DOHH2 (cell line): Measurements from ENCODE around the gene CBFA2T2.

Experiments used
- EZH2phosphoT487 ChIP-seq: fragments of 200-600 bp; sonication (generic); IDR thresholded peaks from 2 replicates; pipeline ENCODE4 v1.6.1; 2017; ENCODE audit warnings: borderline replicate concordance, mild to moderate bottlenecking, antibody characterized with exemption, low read length, moderate library complexity, mixed read lengths
- TF ChIP-seq, protein P1 (sequence below): fragments of 200-600 bp; sonication (generic); IDR thresholded peaks from one replicate; pipeline ENCODE4 v1.5.1; 2014; ENCODE audit warnings: antibody characterized with exemption, mild to moderate bottlenecking, low read depth, low read length; ENCODE audit not compliant: poor library complexity, severe bottlenecking

DNA sequence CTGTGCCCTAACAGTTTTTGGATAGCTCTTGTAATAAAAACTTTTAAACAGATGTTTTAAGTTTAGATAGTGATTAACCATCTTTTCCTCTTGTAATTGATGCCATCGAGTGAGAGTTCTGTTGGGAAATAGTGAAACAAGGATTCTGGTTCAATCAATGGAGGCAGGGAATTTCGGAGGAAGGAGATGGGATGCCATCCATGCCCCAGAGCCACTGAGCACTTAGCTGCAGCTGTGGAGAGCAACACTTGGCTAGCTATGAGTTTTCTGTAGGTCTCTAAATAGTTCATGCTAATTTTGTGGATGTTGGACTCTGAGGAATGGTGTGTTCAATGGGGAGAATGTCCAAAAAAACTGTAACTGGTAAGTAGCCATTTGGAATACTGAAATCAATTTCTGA is 16.7 kb downstream of the CBFA2T2 start:
- TF ChIP-seq, protein P1, sequence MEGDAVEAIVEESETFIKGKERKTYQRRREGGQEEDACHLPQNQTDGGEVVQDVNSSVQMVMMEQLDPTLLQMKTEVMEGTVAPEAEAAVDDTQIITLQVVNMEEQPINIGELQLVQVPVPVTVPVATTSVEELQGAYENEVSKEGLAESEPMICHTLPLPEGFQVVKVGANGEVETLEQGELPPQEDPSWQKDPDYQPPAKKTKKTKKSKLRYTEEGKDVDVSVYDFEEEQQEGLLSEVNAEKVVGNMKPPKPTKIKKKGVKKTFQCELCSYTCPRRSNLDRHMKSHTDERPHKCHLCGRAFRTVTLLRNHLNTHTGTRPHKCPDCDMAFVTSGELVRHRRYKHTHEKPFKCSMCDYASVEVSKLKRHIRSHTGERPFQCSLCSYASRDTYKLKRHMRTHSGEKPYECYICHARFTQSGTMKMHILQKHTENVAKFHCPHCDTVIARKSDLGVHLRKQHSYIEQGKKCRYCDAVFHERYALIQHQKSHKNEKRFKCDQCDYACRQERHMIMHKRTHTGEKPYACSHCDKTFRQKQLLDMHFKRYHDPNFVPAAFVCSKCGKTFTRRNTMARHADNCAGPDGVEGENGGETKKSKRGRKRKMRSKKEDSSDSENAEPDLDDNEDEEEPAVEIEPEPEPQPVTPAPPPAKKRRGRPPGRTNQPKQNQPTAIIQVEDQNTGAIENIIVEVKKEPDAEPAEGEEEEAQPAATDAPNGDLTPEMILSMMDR = no peak
- TF ChIP-seq EZH2phosphoT487 = no peak
